ENCODE results near the gene HPS4. TPM values are rescaled to one million over a fixed set of nuclear protein-coding genes. Genes with fewer than 3 reads are reported as not detected.
A peak's percentile ranks its signal among the peaks of the same experiment; 100 is the strongest.
"Not testable (repeated sequence)": the region's sequence is repeated elsewhere in the genome, so short reads cannot be mapped to it uniquely, and the experiment has no call there.

HPS4 gene
- total RNA-seq, result 10 to 100 TPM in 3 of 4 donors, 1 to 10 TPM in 1; 7.0 to 13.9 (median 10.5) TPM

- Histone ChIP-seq H3K9me3 (no peaks in the 10 kb centered on the region), H3K27ac (peak within 1 kb of the TSS; percentile 93 to 100 (median 94)), H3K4me3 (peak within 1 kb of the TSS; percentile 76 to 99 (median 86)), H3K27me3 (no peaks in the 10 kb centered on the region), H3K36me3 (peaks cover 0 to 16% of the 10 kb centered on the region in 2 donors), H3K4me1 (peaks cover 54 to 60% of the 10 kb centered on the region in 2 donors)
- in situ Hi-C loops (cut with MboI; ENCODE audit: low sequenced_read_pairs in 4 of 4), result loop anchor here in 2 of 4 donors (10.0 kb wide), 1 partner anchor 101 kb away; no protein-coding TSS in a partner anchor
- intact Hi-C loops (cut with DNase I; ENCODE audit: low total_unique reads), result loop anchor here (1.0 to 5.0 kb wide), 3 partner anchors 19 to 107 kb away; partner anchors contain the start of gene TPST2
- peak; percentile 95 for TF ChIP-seq POLR2A (IDR thresholded peaks at IDR 0.05)
- TF ChIP-seq CTCF (IDR thresholded peaks at IDR 0.05 in 4 of 5, conservative IDR thresholded peaks at IDR 0.05 in 1 of 5), result peak in 1 of 5 experiments; percentile 29
- ATAC-seq (peak; percentile 80 to 90), DNase-seq (peak; percentile 75 to 86)
Measured at GRCh38 chr22:26483439-26484359, at the start of gene HPS4, which contains the start of gene SRRD. Gene HPS4 (minus strand): TSS chr22:26483783. CDS start chr22:26481762, 2,021 bp downstream. Gene SRRD (plus strand): TSS chr22:26483877. CDS start chr22:26483891, 14 bp downstream.

GRCh38 chr22:26529345-26529744, 45.8 kb upstream of the HPS4 start:
- Histone ChIP-seq H3K4me3 (no peak overlapping the region), H3K27me3 (no peaks in the 10 kb centered on the region), H3K36me3 (peaks cover 0 to 21% of the 10 kb centered on the region in 2 donors), H3K4me1 (peaks cover 59 to 60% of the 10 kb centered on the region in 2 donors), H3K9me3 (no peaks in the 10 kb centered on the region), H3K27ac (peak overlapping the region; percentile 91 to 98 (median 94))
- DNase-seq, result peak; percentile 65 to 79
- no peak for TF ChIP-seq CTCF (IDR thresholded peaks at IDR 0.05 in 4 of 5, conservative IDR thresholded peaks at IDR 0.05 in 1 of 5)
- TF ChIP-seq POLR2A (IDR thresholded peaks at IDR 0.05), result no peak
- in situ Hi-C loops (cut with MboI; ENCODE audit: low sequenced_read_pairs in 4 of 4), result no loop called here
- peak; percentile 69 for ATAC-seq
- intact Hi-C loops (cut with DNase I; ENCODE audit: low total_unique reads), result loop anchor here (1.0 kb wide), 2 partner anchors 26 to 30 kb away; no protein-coding TSS in a partner anchor

GRCh38 chr22:26528518-26528917, 44.9 kb upstream of the HPS4 start:
- H3K27me3 ChIP-seq; DNase-seq; ATAC-seq; H3K9me3 ChIP-seq; H3K4me3 ChIP-seq; intact Hi-C loops (cut with DNase I; ENCODE audit: low total_unique reads); in situ Hi-C loops (cut with MboI; ENCODE audit: low sequenced_read_pairs in 4 of 4): not testable (repeated sequence)
- Histone ChIP-seq H3K36me3 (peaks cover 0 to 21% of the 10 kb centered on the region in 2 donors), H3K4me1 (peaks cover 50 to 55% of the 10 kb centered on the region in 2 donors), H3K27ac (peak overlapping the region; percentile 91 to 98 (median 94))

GRCh38 chr22:26527574-26528465, 44.2 kb upstream of the HPS4 start:
- H3K36me3 ChIP-seq, result peaks cover 0 to 21% of the 10 kb centered on the region in 2 donors
- intact Hi-C loops (cut with DNase I; ENCODE audit: low total_unique reads), result no loop called here
- H3K4me1 ChIP-seq, result peaks cover 49 to 55% of the 10 kb centered on the region in 2 donors
- DNase-seq (peak; percentile 86 to 87), ATAC-seq (peak; percentile 78 to 85)
- peak overlapping the region in 1 of 4 donors; percentile 33 for H3K4me3 ChIP-seq
- in situ Hi-C loops (cut with MboI; ENCODE audit: low sequenced_read_pairs in 4 of 4), result no loop called here
- peak; percentile 60 to 73 for TF ChIP-seq POLR2A (IDR thresholded peaks at IDR 0.05)
- TF ChIP-seq CTCF (IDR thresholded peaks at IDR 0.05 in 4 of 5, conservative IDR thresholded peaks at IDR 0.05 in 1 of 5), result no peak
- peak overlapping the region; percentile 91 to 98 (median 94) for H3K27ac ChIP-seq
- H3K9me3 ChIP-seq, result no peaks in the 10 kb centered on the region
- no peaks in the 10 kb centered on the region for H3K27me3 ChIP-seq
